ENCODE measurements around the gene PRPF19. TPM values are rescaled to one million over a fixed set of nuclear protein-coding genes. Genes with fewer than 3 reads are reported as not detected.

Gene PRPF19
- total RNA-seq, 2 donors from 2014 or later, result 147 to 181 TPM

GRCh38 chr11:60862171-60862570 is 44.2 kb downstream of the PRPF19 start:
- no peak for DNase-seq (ENCODE audit: low spot score)
- H3K4me1 ChIP-seq (replicated peaks), result peaks cover 5% of the 10 kb centered on the region
- H3K4me3 ChIP-seq, result no peak overlapping the region
- no peak overlapping the region for H3K27ac ChIP-seq
- 94% methylated on average over 9 of the region's 9 CpGs for WGBS
- intact Hi-C loops (cut with DNase I), result no loop called here
- no peak for TF ChIP-seq POLR2AphosphoS5 (IDR thresholded peaks at IDR 0.05)
- no peak for TF ChIP-seq POLR2A (IDR thresholded peaks at IDR 0.05)
- no peak for TF ChIP-seq CTCF (IDR thresholded peaks at IDR 0.05)
- H3K36me3 ChIP-seq, result no peaks in the 10 kb centered on the region
- no peaks in the 10 kb centered on the region for H3K27me3 ChIP-seq (replicated peaks; ENCODE audit: insufficient read depth)
- H3K9me3 ChIP-seq, result no peaks in the 10 kb centered on the region

DNA sequence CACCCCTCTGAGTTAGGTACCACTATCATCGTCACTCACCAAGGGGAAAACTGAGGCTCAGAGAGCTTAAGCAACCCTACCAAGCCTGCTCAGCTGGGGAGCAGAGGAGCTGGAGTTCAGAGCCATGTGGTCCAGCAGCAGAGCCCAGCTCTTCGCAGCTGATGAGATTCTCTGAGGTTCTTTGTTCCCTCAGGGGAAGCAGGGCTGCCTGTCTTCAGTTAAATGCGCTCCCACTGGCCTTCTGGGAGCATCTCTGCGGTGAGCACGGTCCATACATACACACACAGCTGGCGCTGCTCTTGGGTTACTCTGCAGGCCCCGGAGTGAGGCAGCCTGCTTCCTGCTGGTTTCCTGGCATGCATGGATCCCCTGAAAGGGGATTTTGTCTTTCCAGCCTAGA is 45.4 kb downstream of the PRPF19 start:
- intact Hi-C loops (cut with DNase I), result no loop called here
- DNase-seq (ENCODE audit: low spot score), result no peak
- no peaks in the 10 kb centered on the region for H3K9me3 ChIP-seq
- no peak for TF ChIP-seq POLR2AphosphoS5 (IDR thresholded peaks at IDR 0.05)
- TF ChIP-seq CTCF (IDR thresholded peaks at IDR 0.05), result no peak
- no peak for TF ChIP-seq POLR2A (IDR thresholded peaks at IDR 0.05)
- H3K27me3 ChIP-seq (replicated peaks; ENCODE audit: insufficient read depth), result no peaks in the 10 kb centered on the region
- H3K36me3 ChIP-seq, result no peaks in the 10 kb centered on the region
- H3K4me1 ChIP-seq (replicated peaks), result no peaks in the 10 kb centered on the region
- no peak overlapping the region for H3K27ac ChIP-seq
- 72% methylated on average over 7 of the region's 7 CpGs for WGBS
- no peak overlapping the region for H3K4me3 ChIP-seq

- Histone ChIP-seq H3K36me3 (no peaks in the 10 kb centered on the region), H3K27ac (no peak overlapping the region), H3K9me3 (no peaks in the 10 kb centered on the region), H3K4me3 (no peak overlapping the region), H3K4me1 (replicated peaks) (no peaks in the 10 kb centered on the region), H3K27me3 (replicated peaks; ENCODE audit: insufficient read depth) (no peaks in the 10 kb centered on the region)
- intact Hi-C loops (cut with DNase I), result no loop called here
- 72% methylated on average over 15 of the region's 15 CpGs for WGBS
- no peak for DNase-seq (ENCODE audit: low spot score)
- TF ChIP-seq POLR2A (IDR thresholded peaks at IDR 0.05) (no peak), CTCF (IDR thresholded peaks at IDR 0.05) (no peak), POLR2AphosphoS5 (IDR thresholded peaks at IDR 0.05) (no peak)
Measured at GRCh38 chr11:60859616-60860250, 46.7 kb downstream of the PRPF19 start.

- no peak for DNase-seq (ENCODE audit: low spot score)
- no peaks in the 10 kb centered on the region for H3K9me3 ChIP-seq
- WGBS, result 81% methylated on average over 4 of the region's 4 CpGs
- no peak overlapping the region for H3K4me3 ChIP-seq
- intact Hi-C loops (cut with DNase I), result no loop called here
- TF ChIP-seq POLR2AphosphoS5 (IDR thresholded peaks at IDR 0.05) (no peak), CTCF (IDR thresholded peaks at IDR 0.05) (no peak)
- H3K27me3 ChIP-seq (replicated peaks; ENCODE audit: insufficient read depth), result no peaks in the 10 kb centered on the region
- H3K27ac ChIP-seq, result no peak overlapping the region
- H3K36me3 ChIP-seq, result no peaks in the 10 kb centered on the region
- H3K4me1 ChIP-seq (replicated peaks), result no peaks in the 10 kb centered on the region
Measured at GRCh38 chr11:60858731-60859464, 47.5 kb downstream of the PRPF19 start.

GRCh38 chr11:60858236-60858635 is 48.1 kb downstream of the PRPF19 start:
- intact Hi-C loops (cut with DNase I), result no loop called here
- no peaks in the 10 kb centered on the region for H3K36me3 ChIP-seq
- no peaks in the 10 kb centered on the region for H3K4me1 ChIP-seq (replicated peaks)
- DNase-seq (ENCODE audit: low spot score), result no peak
- WGBS, result 84% methylated on average over 8 of the region's 8 CpGs
- H3K27me3 ChIP-seq (replicated peaks; ENCODE audit: insufficient read depth), result no peaks in the 10 kb centered on the region
- no peaks in the 10 kb centered on the region for H3K9me3 ChIP-seq
- H3K4me3 ChIP-seq, result no peak overlapping the region
- TF ChIP-seq POLR2A (IDR thresholded peaks at IDR 0.05) (no peak), CTCF (IDR thresholded peaks at IDR 0.05) (no peak), POLR2AphosphoS5 (IDR thresholded peaks at IDR 0.05) (no peak)
- H3K27ac ChIP-seq, result no peak overlapping the region
